Measurements from ENCODE around the gene CFAP77.

The CFAP77 gene

GRCh38 chr9:132456241-132456640, 46.2 kb downstream of the CFAP77 start:
- DNase-seq (ENCODE audit: low read depth), result no peak

- DNase-seq (ENCODE audit: low read depth), result no peak
Measured at GRCh38 chr9:132457504-132458236, 47.7 kb downstream of the CFAP77 start.

GRCh38 chr9:132458432-132458831, 48.4 kb downstream of the CFAP77 start:
- DNase-seq (ENCODE audit: low read depth), result no peak

GRCh38 chr9:132459661-132460060, 49.6 kb downstream of the CFAP77 start:
- no peak for DNase-seq (ENCODE audit: low read depth)

DNA sequence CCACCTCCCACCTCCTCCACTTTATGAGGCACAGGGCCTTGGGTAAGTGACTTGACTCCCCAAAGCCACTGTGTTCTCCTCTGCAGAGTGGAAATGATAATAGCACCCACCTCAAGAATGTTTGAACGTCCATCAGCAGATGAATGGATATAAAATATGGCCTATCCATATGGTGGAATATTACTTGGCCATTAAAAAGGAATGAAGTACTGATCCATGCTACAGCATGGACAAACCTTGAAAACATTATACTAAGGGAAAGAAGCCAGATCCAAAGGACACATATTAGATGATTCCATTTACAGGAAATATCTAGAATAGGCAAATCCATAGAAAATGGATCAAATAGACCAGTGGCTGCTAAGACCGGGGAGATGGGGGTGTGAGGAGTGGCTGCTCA, 50.2 kb downstream of the CFAP77 start:
- no peak for DNase-seq (ENCODE audit: low read depth)

DNA sequence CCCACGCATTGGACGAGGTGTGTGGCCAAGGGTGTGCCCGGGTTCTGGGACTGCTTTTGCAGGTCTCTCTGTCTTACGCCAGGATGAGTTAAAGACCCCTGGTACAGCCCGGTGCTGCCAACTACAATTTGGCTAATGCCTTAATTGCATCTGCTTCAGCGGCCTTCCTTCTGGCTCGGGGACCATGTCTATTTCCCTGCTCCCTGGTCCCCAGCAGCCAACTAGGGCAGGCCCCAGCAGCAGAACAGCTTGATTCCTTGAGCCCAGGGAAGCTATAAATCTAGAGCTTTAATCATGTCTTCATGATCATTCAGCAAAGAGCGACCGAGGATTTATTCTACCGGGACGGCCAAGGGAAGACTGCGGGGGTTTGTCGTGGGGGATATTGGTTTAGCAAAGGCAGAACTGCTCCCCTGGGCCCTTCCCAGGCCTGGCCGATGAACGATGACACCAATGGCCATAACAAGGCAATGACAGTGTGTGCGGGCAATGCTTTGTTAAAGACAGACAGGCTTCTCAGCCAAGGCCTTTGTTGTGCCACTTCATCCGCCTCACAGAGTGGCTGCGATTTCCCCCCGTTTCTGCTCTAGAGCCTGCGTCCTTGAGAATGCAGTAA, 51.4 kb downstream of the CFAP77 start:
- DNase-seq (ENCODE audit: low read depth), result no peak

- no peak for DNase-seq (ENCODE audit: low read depth)
Measured at GRCh38 chr9:132461971-132462370, 52.0 kb downstream of the CFAP77 start.

DNA sequence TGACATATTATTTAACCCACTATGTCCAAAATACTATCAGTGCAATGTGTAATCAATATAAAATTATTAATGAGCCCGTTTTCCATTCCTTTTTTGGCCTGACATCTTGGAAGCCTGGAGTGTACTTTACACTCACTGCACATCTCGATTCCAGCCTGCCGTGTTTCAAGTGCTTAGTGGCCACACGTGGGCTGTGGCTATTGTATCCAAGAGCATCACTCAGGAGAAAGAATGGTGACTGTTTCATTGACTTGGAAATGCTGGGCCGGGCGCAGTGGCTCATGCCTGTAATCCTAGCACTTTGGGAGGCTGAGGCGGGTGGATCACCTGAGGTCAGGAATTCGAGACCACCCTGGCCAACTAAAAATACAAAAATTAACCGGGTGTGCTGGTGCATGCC, 54.5 kb downstream of the CFAP77 start:
- no peak for DNase-seq (ENCODE audit: low read depth)

DNA sequence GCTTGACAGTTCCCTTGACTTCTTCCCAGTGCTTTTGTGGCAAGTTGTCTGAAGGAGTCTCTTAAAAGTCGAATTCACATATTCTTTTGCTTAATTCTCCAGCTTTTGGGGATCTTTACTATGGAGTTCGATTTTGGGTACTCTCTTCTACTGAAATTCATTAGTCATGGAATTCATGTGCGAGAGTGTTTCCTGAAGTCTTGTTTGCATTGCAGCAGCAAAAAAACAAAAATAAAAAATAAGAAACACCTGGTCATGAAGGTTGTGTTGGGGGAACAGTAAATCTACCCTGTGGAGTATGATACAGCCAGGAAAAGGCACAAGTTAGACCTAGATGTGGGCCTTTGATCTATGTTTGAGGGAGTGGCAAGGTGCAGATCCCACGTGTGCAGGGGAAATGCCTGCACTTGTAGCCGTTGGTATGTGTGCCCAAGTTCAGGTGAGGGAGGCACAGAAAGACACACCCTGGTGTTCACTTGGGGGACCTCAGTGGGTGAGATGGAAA, 55.2 kb downstream of the CFAP77 start:
- no peak for DNase-seq (ENCODE audit: low read depth)

DNA sequence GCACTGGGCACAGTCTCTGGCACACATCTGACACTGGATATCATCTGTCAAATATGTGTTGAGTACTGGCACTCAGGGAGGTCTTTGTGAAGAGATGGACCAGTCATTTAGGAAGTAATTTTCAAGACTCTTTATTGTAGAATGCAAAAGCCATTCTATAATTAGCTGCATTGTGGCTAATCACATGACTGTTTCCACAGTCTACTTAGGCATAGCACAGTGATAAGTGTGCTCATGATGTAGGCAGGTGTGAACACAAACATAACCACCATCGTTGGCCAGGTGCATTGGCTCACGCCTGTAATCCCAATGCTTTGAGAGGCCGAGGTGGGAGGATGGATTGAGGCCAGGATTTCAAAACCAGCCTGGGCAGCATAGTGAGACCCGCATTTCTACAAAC, 62.2 kb downstream of the CFAP77 start:
- DNase-seq (ENCODE audit: low read depth), result no peak

DNA sequence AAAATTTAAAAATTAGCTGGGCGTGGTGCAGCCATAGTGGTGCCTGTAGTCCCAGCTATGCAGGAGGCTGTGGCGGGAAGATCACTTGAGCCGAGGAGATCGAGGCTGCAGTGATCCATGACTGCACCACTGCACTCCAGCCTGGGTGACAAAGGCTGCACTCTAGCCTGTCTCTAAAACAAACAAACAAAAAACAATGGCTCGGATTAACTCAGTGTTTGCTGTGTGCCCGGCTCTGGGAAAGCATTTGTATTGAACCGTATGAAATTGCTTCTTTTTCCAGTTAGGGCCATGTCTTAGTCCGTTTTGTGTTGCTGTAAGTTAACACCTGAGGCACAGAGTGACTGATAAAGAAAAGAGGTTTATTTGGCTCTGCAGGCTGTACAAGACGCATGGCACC, 62.6 kb downstream of the CFAP77 start:
- no peak for DNase-seq (ENCODE audit: low read depth)

GRCh38 chr9:132474253-132474652, 64.2 kb downstream of the CFAP77 start:
- DNase-seq (ENCODE audit: low read depth), result no peak

DNA sequence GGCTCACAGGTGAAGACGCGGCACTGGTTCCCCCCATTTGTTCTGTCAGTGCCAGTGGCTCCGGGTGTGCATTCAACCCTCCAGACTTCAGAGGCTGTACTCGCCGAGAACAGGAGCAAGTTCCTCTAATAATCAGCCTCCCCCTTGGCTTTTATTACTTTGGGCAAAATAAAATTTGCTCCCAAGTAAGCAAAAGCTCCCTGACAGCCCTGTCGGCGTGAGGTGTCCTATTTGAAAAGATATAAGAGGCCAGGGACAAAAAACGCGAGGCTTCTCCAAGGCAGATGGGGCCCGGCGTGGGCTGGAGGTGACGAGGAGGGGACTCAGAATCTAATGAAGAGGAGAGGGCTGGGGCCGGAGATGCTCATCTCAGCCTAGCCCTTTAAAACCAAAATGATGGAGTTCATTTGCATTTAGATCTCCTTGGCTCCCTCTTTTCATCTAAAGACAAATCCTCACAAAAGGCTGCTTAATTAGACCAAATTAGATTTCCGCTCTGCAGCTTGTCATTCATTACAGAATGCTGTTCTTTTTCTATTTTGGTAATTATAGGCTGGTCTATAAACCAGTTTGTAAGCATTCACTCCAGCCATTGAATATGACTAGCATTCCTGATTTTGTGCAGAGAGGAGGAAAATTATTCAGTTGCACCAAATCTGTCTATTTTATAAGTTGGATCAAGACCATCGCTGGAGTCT, 68.5 kb downstream of the CFAP77 start:
- DNase-seq (ENCODE audit: low read depth), result no peak

DNA sequence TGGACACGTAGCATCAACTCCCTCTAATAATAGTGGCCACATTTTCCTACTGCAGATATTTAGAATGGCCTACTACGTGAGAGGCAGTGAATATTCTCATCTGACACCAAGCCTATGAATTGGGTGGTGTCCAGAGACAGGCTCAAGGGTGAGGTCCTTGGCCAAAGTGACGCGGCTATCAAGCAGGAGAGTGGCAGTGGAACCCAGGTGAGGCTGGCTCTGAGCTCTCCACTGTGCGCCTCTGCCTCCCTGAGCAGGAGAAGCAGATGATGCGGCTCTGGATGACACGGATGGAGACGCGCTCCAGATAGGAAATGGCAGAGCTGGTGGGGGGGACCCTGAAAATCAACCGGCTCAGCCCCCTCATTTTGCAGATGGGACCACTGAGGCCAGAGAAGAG, 69.7 kb downstream of the CFAP77 start:
- no peak for DNase-seq (ENCODE audit: low read depth)

DNA sequence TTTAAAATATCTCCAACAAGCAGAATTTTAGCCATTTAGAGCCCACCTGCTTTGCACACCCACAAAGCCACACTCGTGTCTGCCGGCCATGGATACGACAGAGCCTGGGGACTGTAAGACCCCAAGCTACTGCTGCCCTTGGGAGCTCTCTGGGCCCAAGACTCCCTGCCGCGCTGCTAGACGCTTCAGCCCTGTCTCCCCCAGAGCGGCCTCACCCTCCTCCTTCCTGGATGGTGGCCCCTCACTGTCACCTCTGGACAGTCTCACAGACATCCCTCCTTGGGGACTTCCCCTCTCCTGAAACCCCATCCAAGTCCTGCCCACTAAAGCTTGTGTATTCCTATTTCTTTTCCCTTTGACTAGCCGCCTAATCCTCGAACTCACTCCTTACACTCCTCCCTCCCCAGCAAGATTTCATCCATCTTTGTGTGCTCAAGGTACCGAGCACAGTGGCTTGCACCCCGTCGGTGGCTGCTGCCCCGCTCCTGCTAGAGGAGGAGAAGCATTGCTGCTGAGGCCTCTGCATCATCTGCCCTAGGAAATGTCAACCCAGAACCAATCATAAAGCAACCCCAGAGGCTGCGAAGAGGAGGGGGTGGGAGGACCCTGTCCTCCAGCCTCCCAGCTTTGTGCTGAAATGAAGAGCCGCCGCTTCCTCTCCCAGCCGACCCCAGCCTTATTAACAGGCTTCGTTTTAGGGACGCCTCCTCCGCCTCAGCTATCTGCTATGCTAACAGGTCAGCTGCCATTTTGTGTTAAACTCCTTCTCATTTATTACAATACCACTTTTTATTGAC, 71.2 kb downstream of the CFAP77 start:
- DNase-seq (ENCODE audit: low read depth), result no peak

DNA sequence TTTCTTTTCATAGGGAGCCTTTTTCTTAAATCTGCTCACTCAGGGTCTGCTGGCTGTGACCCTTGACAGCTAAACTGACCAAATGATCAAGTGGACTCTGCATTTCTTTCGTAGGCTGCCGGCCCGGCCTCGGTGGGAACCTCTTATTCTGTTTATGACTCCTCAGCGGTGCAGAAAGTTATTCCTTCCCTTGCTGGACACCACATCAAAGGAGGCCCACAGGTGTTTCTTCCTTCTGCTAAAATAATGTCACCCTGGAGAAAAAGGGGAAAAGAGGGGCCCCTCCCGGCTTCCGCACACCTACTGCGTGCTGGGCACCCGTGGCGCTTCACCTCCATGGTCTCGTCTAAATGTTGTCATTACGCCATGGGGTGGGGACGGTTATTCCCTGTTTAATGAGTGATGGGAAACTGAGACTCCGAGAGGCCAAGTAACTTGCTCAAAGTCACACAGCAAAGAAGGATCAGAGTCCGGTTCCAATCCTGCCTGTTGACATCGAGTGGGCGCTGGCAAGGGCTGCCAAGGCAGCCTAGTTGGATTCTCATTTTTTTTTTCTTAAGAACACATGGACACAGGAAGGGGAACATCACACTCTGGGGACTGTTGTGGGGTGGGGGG, 72.3 kb downstream of the CFAP77 start:
- no peak for DNase-seq (ENCODE audit: low read depth)

- DNase-seq (ENCODE audit: low read depth), result no peak
Measured at GRCh38 chr9:132485393-132485792, 75.4 kb downstream of the CFAP77 start.

DNA sequence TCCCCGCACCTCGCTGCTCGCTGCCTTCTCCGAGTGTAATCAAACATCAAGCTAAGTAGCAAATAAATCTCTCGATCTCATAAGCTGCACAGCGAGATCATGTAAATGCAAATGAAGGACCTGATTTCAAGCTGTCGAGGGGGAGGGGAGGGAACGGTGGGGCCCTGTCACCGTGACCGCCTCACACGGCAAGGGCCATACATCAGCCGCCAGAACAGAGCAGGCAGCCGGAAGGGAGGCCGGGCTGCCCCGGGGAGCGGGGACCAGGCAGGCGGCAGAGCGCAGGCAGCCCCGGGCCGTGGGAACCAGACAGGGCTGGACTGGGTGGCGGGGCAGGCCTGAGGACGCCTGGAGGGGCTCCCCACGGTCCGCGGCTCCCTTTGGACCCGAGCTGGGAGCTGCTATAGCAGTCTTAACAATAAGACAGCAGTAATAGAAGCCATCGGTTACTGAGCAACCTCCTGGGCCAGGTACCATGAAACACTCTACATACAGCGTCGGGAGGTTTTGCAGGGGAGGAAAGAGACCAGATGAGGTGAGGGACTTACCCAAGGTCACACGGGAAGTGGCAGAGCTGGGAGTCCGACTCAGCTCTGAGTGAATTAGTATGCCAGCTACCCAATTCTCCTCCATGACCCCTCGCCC, 76.8 kb downstream of the CFAP77 start:
- DNase-seq (ENCODE audit: low read depth), result no peak

DNA sequence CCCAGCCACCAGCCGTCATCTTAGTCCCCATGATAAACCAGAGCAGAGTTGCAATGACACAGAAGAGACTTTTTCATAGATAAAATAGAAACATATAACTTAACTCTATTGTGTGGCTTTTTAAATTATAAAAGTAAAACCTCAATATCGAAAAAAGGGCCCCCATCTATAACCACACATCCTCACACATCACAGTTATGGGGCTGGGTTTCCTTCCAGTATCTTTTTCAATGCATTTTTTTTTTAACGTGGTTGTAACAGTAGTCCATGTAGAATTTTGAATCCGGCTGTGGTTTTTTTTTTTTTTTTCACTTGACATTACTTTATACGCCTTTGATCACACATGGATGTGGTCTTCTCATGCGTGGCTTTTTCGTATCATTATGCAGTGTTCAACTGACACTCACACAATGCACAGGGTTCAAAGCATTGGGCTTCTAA, 77.4 kb downstream of the CFAP77 start:
- no peak for DNase-seq (ENCODE audit: low read depth)

- no peak for DNase-seq (ENCODE audit: low read depth)
Measured at GRCh38 chr9:132487980-132488535, 78.0 kb downstream of the CFAP77 start.

DNA sequence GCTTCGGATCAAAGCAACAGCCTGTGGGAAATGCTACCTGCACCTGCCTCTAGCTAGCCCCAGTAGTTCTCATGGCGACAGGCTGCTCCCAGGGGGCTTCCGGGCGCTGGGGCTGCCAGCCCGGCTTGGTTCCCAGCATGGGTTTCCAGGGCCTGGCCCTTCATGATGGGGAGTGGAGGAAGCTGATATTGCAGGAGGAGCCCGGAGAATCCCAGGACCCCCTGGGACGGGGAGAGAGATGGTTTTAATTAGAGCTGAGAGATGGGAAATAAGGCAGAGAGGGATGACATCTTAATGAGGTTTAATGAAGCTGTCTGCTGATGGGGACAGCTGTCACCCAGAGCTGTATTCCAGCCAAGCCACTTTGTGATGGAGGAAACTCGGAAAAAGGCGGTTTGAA, 78.6 kb downstream of the CFAP77 start:
- no peak for DNase-seq (ENCODE audit: low read depth)
